GM15510 (cell line): ENCODE measurements around the gene C17orf50.

ENCODE experiments used
- POLR2A ChIP-seq: IDR thresholded peaks from 3 replicates; pipeline ENCODE4 v1.6.1; 2011; ENCODE audit warnings: borderline replicate concordance; ENCODE audit not compliant: insufficient read length; ENCODE audit errors: extremely low read depth

The C17orf50 gene

GRCh38 chr17:35780950-35781349 lies 20.3 kb downstream of the C17orf50 start:
- TF ChIP-seq POLR2A, result no peak

- no peak for TF ChIP-seq POLR2A
These were observed 24.2 kb downstream of the C17orf50 start for GRCh38 chr17:35784895-35785294.

- TF ChIP-seq POLR2A, result no peak
These were observed 26.3 kb downstream of the C17orf50 start for GRCh38 chr17:35786941-35787432.

- no peak for TF ChIP-seq POLR2A
These were observed 28.0 kb downstream of the C17orf50 start for GRCh38 chr17:35788477-35789368.

- no peak for TF ChIP-seq POLR2A
These were observed 30.2 kb downstream of the C17orf50 start for GRCh38 chr17:35790841-35791240.

- no peak for TF ChIP-seq POLR2A
These were observed 31.1 kb downstream of the C17orf50 start for GRCh38 chr17:35791681-35792350.

GRCh38 chr17:35793257-35793656 lies 32.6 kb downstream of the C17orf50 start:
- no peak for TF ChIP-seq POLR2A

GRCh38 chr17:35795007-35795870 lies 34.6 kb downstream of the C17orf50 start, which contains the start of gene MMP28:
Gene MMP28 (minus strand): TSS chr17:35795641. CDS start chr17:35795377, 264 bp downstream.
- TF ChIP-seq POLR2A, result no peak

- TF ChIP-seq POLR2A, result no peak
These were observed 35.2 kb downstream of the C17orf50 start for GRCh38 chr17:35795871-35796265.

- no peak for TF ChIP-seq POLR2A
These were observed 36.3 kb downstream of the C17orf50 start for GRCh38 chr17:35796942-35797341.

GRCh38 chr17:35797370-35797769 lies 36.7 kb downstream of the C17orf50 start:
- TF ChIP-seq POLR2A, result no peak

GRCh38 chr17:35797918-35798317 lies 37.2 kb downstream of the C17orf50 start:
- TF ChIP-seq POLR2A, result no peak

- TF ChIP-seq POLR2A, result no peak
These were observed 39.3 kb downstream of the C17orf50 start for GRCh38 chr17:35799942-35800341.

GRCh38 chr17:35801583-35802224 lies 41.0 kb downstream of the C17orf50 start:
- TF ChIP-seq POLR2A, result no peak
